HCT116 (cell line): ENCODE data around the gene IMPACT. TPM values are rescaled to one million over a fixed set of nuclear protein-coding genes. Genes with fewer than 3 reads are reported as not detected.

ENCODE experiments used
- ATAC-seq: fragments of 200-7000 bp; cut with Tn5 transposase; 2 replicates; pipeline ENCODE4 v1.9.1; 2020; ENCODE audit warnings: mild to moderate bottlenecking, moderate library complexity
- BruUV-seq: library from RNA; stranded (reverse); fragments of 400-500 nt; replicated peaks from 2 replicates; lab custom pipeline; 2021; lab: Mats Ljungman, UMichigan
- CTCF ChIA-PET: fragments of 300-600 bp; sonication (Branson Sonifier 250); formaldehyde crosslinking; loops from one replicate; lab custom pipeline; 2021; ENCODE audit warnings: antibody characterized with exemption; lab: Charles Lee
- POLR2A ChIA-PET: fragments of 300-600, 350-600 bp; sonication (Branson Sonifier 250); formaldehyde crosslinking; loops from one replicate; lab custom pipeline; 2021; ENCODE audit warnings: antibody characterized with exemption; lab: Charles Lee
- RAD21 ChIA-PET, 2 experiments: fragments of 300-600 bp; sonication (Branson Sonifier 250); formaldehyde crosslinking; loops; one replicate each; lab custom pipeline; 2023; ENCODE audit warnings: low total read pairs in 2 of 2; ENCODE audit not compliant: uncharacterized antibody in 2 of 2, unreplicated experiment in 2 of 2, low non-redundant PET in 1 of 2; lab: Charles Lee
- DNase-seq: peaks from one replicate; pipeline ENCODE4 v3.0.0-alpha.2; 2010; ENCODE audit warnings: low read depth, low spot score
- H2AFZ ChIP-seq: fragments of 200-600 bp; shearing (Covaris generic), sonication (generic); 2 replicates; pipeline ENCODE4 v1.6.1; 2017; ENCODE audit warnings: low read depth, mixed run types, mixed read lengths, antibody characterized with exemption, low read length; ENCODE audit not compliant: poor library complexity, severe bottlenecking
- H3K27ac ChIP-seq: 2 replicates; pipeline ENCODE4 v1.5.1; 2012; ENCODE audit warnings: low read depth, low read length
- H3K27me3 ChIP-seq: fragments of 200-600 bp; sonication (generic); 2 replicates; pipeline ENCODE4 v1.6.1; 2016; ENCODE audit warnings: mixed run types, low read length, mixed read lengths; ENCODE audit not compliant: insufficient read depth
- H3K36me3 ChIP-seq, 2 experiments: fragments of 200-500 bp in 1 of 2; fragments of 200-600 bp in 1 of 2; sonication (Bioruptor generic) in 1 of 2; sonication (generic) in 1 of 2; 2 replicates each; pipeline versions ENCODE4 v1.5.1 to v1.6.1; 2014 to 2016; ENCODE audit warnings: low read length in 2 of 2, inconsistent platforms in 1 of 2, mixed read lengths in 1 of 2, mixed run types in 1 of 2; ENCODE audit not compliant: insufficient read depth in 2 of 2, control insufficient read depth in 1 of 2
- H3K4me1 ChIP-seq, 2 experiments: fragments of 200-600 bp in 1 of 2; sonication (generic) in 1 of 2; 2 replicates each; pipeline versions ENCODE4 v1.5.1 to v1.6.1; 2012 to 2017; ENCODE audit warnings: low read length in 2 of 2, inconsistent platforms in 1 of 2, mild to moderate bottlenecking in 1 of 2, mixed read lengths in 1 of 2, mixed run types in 1 of 2, moderate library complexity in 1 of 2; ENCODE audit not compliant: insufficient read depth in 2 of 2, control insufficient read depth in 1 of 2
- H3K4me2 ChIP-seq: fragments of 200-600 bp; sonication (generic); 2 replicates; pipeline ENCODE4 v1.6.1; 2017; ENCODE audit warnings: mixed run types, low read length, mixed read lengths
- H3K4me3 ChIP-seq, 2 experiments: fragments of 200-600 bp in 1 of 2; sonication (generic) in 1 of 2; replicated peaks in 1 of 2; 2 replicates each; pipeline ENCODE4 v1.5.1; 2011 to 2016; ENCODE audit warnings: low read length in 2 of 2, control low read depth in 1 of 2, low read depth in 1 of 2, mild to moderate bottlenecking in 1 of 2, mixed read lengths in 1 of 2, mixed run types in 1 of 2
- H3K79me2 ChIP-seq: fragments of 200-600 bp; sonication (generic); 2 replicates; pipeline ENCODE4 v1.6.1; 2017; ENCODE audit warnings: mild to moderate bottlenecking, mixed run types, low read length, moderate library complexity, mixed read lengths; ENCODE audit not compliant: insufficient read depth
- H3K9ac ChIP-seq: fragments of 200-600 bp; sonication (generic); 2 replicates; pipeline ENCODE4 v1.6.1; 2016; ENCODE audit warnings: low read length, mixed read lengths
- H3K9me2 ChIP-seq: fragments of 200-600 bp; sonication (generic), shearing (Covaris generic); 2 replicates; pipeline ENCODE4 v1.6.1; 2017; ENCODE audit warnings: mixed run types, mild to moderate bottlenecking, moderate library complexity; ENCODE audit not compliant: insufficient read depth
- H3K9me3 ChIP-seq, 2 experiments: fragments of 200-500 bp in 1 of 2; fragments of 200-600 bp in 1 of 2; sonication (Bioruptor generic) in 1 of 2; sonication (generic) in 1 of 2; 2 replicates each; pipeline ENCODE4 v1.6.1; 2014 to 2017; ENCODE audit warnings: low read length in 2 of 2, mixed read lengths in 2 of 2, inconsistent platforms in 1 of 2, low read depth in 1 of 2, mild to moderate bottlenecking in 1 of 2, mixed run types in 1 of 2, moderate library complexity in 1 of 2; ENCODE audit not compliant: control insufficient read depth in 1 of 2, insufficient read depth in 1 of 2
- H4K20me1 ChIP-seq: fragments of 200-600 bp; sonication (generic), shearing (Covaris generic); 2 replicates; pipeline ENCODE4 v1.6.1; 2017; ENCODE audit warnings: mixed run types, mild to moderate bottlenecking, moderate library complexity; ENCODE audit not compliant: insufficient read depth
- CBX3 ChIP-seq: IDR thresholded peaks from 2 replicates; pipeline ENCODE4 v1.6.1; 2012; ENCODE audit warnings: low read depth
- CEBPB ChIP-seq: IDR thresholded peaks from 2 replicates; pipeline ENCODE4 v1.6.1; 2012; ENCODE audit warnings: low read depth
- EGR1 ChIP-seq: IDR thresholded peaks from 2 replicates; pipeline ENCODE4 v1.6.1; 2012; ENCODE audit warnings: low read depth
- EZH2 ChIP-seq: fragments of 200-600 bp; sonication (generic); IDR thresholded peaks from 2 replicates; pipeline ENCODE4 v1.6.1; 2017; ENCODE audit warnings: antibody characterized with exemption, mixed run types
- EZH2phosphoT487 ChIP-seq: fragments of 200-600 bp; IDR thresholded peaks from 2 replicates; pipeline ENCODE4 v1.6.1; 2018; ENCODE audit warnings: antibody characterized with exemption, borderline replicate concordance
- JUND ChIP-seq: IDR thresholded peaks from 2 replicates; pipeline ENCODE4 v1.6.1; 2012
- MAX ChIP-seq: IDR thresholded peaks from 2 replicates; pipeline ENCODE4 v1.6.1; 2012
- POLR2A ChIP-seq: IDR thresholded peaks from 2 replicates; pipeline ENCODE4 v1.7.0; 2011; ENCODE audit warnings: borderline replicate concordance; ENCODE audit not compliant: insufficient read depth, insufficient read length; ENCODE audit errors: extremely low read depth
- POLR2AphosphoS5 ChIP-seq: IDR thresholded peaks from 2 replicates; pipeline ENCODE4 v1.6.1; 2011; ENCODE audit warnings: mild to moderate bottlenecking, low read depth, low read length, moderate library complexity
- SIN3A ChIP-seq: IDR thresholded peaks from 2 replicates; pipeline ENCODE4 v1.6.1; 2012; ENCODE audit warnings: low read depth
- SP1 ChIP-seq: IDR thresholded peaks from 2 replicates; pipeline ENCODE4 v1.6.1; 2012; ENCODE audit warnings: low read depth
- SRF ChIP-seq: IDR thresholded peaks from 2 replicates; pipeline ENCODE4 v1.6.1; 2012; ENCODE audit warnings: low read depth
- TCF7L2 ChIP-seq: IDR thresholded peaks from 2 replicates; pipeline ENCODE4 v1.7.0; 2011; ENCODE audit warnings: borderline replicate concordance, inconsistent platforms; ENCODE audit not compliant: insufficient read depth, insufficient read length; ENCODE audit errors: extremely low read depth
- intact Hi-C: fragments of 100-400 bp; cut with micrococcal nuclease; formaldehyde crosslinking; loops from 2 replicates; pipeline ENCODE4 v1.10.0; 2022
- total RNA-seq: library from RNA; stranded (reverse); gene quantifications from one replicate; pipeline ENCODE4 v1.2.1, GENCODE V29; 2021; ENCODE audit not compliant: unreplicated experiment
- TF ChIP-seq, protein P1 (sequence below): IDR thresholded peaks from 2 replicates; pipeline ENCODE4 v1.6.1; 2011; ENCODE audit warnings: mild to moderate bottlenecking, low read length, moderate library complexity; ENCODE audit not compliant: insufficient replicate concordance; ENCODE audit errors: extremely low read depth

Gene IMPACT
- total RNA-seq, 1 experiment from 2014 or later, result 46.4 TPM

DNA sequence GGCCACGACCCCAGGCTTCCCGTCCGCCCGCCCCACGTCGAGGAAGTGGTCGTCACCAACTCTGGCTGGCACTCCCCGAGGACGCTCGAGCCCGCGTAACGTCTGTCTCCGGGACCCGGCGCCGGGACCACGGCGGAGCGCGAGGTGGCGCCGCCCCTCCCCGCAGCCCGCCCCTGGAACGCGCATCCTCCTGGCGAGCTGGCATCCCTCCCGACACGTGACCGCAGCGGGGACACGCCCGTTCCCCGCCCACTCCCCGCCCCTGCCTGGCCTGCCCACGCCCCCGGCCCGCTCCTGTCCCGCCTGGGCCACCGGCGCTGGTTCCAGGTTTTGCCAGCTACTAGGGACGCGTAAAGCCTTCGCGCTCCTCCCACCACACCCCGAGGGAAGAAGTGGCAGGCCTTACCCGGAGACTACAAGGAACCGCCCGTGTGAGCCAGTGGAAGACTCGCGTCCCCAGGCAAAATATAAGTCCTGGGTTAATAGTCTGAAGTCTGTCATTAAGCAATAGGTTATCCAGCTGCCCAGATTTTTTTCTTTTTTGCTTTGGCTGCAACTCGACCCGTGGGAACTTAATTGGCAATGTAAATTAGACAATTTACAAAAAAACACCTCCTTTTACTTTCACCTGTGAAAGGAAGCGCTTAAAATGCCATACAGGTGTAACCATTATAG is 28.6 kb upstream of the IMPACT start, which contains the start of gene OSBPL1A:
OSBPL1A (minus strand) TSS at position 131 of the 675 bp plus-strand sequence. CDS start 20,291 bp downstream, outside the sequence.
- ChIA-PET RAD21 (interaction anchor here (0.6 to 1.7 kb wide), 4 partner anchors 38 to 221 kb away, joined by 3 to 5 read pairs (median 4); no protein-coding TSS in a partner anchor), CTCF (interaction anchor here (1.3 to 1.6 kb wide), 4 partner anchors 37 to 221 kb away, joined by 3 to 6 read pairs (median 5); no protein-coding TSS in a partner anchor), POLR2A (interaction anchor here (0.6 to 1.4 kb wide), 3 partner anchors 12 to 36 kb away, joined by 3 to 4 read pairs (median 4); no protein-coding TSS in a partner anchor)
- Histone ChIP-seq H3K4me1 (peaks cover 47 to 59% of the 10 kb centered on the region in 2 experiments), H3K4me3 (peak within 1 kb of the TSS; percentile 53 to 66), H3K4me2 (peak within 1 kb of the TSS; percentile 88), H3K9me2 (no peaks in the 10 kb centered on the region), H3K36me3 (no peaks in the 10 kb centered on the region), H3K9ac (peak within 1 kb of the TSS; percentile 73), H4K20me1 (no peaks in the 10 kb centered on the region), H3K27ac (peak within 1 kb of the TSS; percentile 81), H3K9me3 (no peaks in the 10 kb centered on the region), H2AFZ (peak within 1 kb of the TSS; percentile 68), H3K27me3 (no peaks in the 10 kb centered on the region), H3K79me2 (peaks cover 26% of the 10 kb centered on the region)
- TF ChIP-seq JUND, result peak; percentile 65
- TF ChIP-seq CBX3, result peak; percentile 88
- TF ChIP-seq SP1, result peak; percentile 98
- peak; percentile 87 for TF ChIP-seq EGR1
- TF ChIP-seq MAX, result peak; percentile 91
- peak; percentile 36 for TF ChIP-seq TCF7L2
- peak; percentile 70 for TF ChIP-seq POLR2AphosphoS5
- no peak for TF ChIP-seq EZH2
- TF ChIP-seq POLR2A, result peak; percentile 62
- no peak for TF ChIP-seq EZH2phosphoT487
- TF ChIP-seq CEBPB, result no peak
- 0 out of 2 replicates have a peak, but pooled peaks have one; percentile 36 for TF ChIP-seq SRF
- TF ChIP-seq, protein P1, sequence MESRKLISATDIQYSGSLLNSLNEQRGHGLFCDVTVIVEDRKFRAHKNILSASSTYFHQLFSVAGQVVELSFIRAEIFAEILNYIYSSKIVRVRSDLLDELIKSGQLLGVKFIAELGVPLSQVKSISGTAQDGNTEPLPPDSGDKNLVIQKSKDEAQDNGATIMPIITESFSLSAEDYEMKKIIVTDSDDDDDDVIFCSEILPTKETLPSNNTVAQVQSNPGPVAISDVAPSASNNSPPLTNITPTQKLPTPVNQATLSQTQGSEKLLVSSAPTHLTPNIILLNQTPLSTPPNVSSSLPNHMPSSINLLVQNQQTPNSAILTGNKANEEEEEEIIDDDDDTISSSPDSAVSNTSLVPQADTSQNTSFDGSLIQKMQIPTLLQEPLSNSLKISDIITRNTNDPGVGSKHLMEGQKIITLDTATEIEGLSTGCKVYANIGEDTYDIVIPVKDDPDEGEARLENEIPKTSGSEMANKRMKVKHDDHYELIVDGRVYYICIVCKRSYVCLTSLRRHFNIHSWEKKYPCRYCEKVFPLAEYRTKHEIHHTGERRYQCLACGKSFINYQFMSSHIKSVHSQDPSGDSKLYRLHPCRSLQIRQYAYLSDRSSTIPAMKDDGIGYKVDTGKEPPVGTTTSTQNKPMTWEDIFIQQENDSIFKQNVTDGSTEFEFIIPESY, result no peak
- peak; percentile 67 for TF ChIP-seq SIN3A
- ATAC-seq (peak; percentile 90), DNase-seq (peak; percentile 91)
- BruUV-seq, result no TSS peak
- intact Hi-C loops, result loop anchor here (1.0 kb wide), 1 partner anchor 28 kb away; the partner anchor contains the start of gene IMPACT
